ENCODE data around the gene DDX4.
"Not testable (repeated sequence)": the region's sequence is repeated elsewhere in the genome, so short reads cannot be mapped to it uniquely, and the experiment has no call there.

Gene DDX4

GRCh38 chr5:55737793-55738192 lies at the start of gene DDX4:
TSS of gene DDX4 (plus strand) at chr5:55738061. CDS start at chr5:55738964, 903 bp downstream.
- DNase-seq (ENCODE audit: low spot score) = no peak

- peak; percentile 30 for DNase-seq (ENCODE audit: low spot score)
Observed at GRCh38 chr5:55691265-55692105, 46.4 kb upstream of the DDX4 start.

- DNase-seq (ENCODE audit: low spot score) = no peak
Observed at GRCh38 chr5:55692106-55692417, 45.8 kb upstream of the DDX4 start.

- no peak for DNase-seq (ENCODE audit: low spot score)
Observed at GRCh38 chr5:55692509-55692908, 45.4 kb upstream of the DDX4 start.

- DNase-seq (ENCODE audit: low spot score) = no peak
Observed at GRCh38 chr5:55694152-55694830, 43.6 kb upstream of the DDX4 start.

- not testable (repeated sequence) for DNase-seq (ENCODE audit: low spot score)
Observed at GRCh38 chr5:55696704-55697103, 41.2 kb upstream of the DDX4 start.

- no peak for DNase-seq (ENCODE audit: low spot score)
Observed at GRCh38 chr5:55699041-55699688, 38.7 kb upstream of the DDX4 start.

- no peak for DNase-seq (ENCODE audit: low spot score)
Observed at GRCh38 chr5:55700745-55701144, 37.1 kb upstream of the DDX4 start.

- no peak for DNase-seq (ENCODE audit: low spot score)
Observed at GRCh38 chr5:55701462-55702103, 36.3 kb upstream of the DDX4 start.

- no peak for DNase-seq (ENCODE audit: low spot score)
Observed at GRCh38 chr5:55702598-55703345, 35.1 kb upstream of the DDX4 start.

GRCh38 chr5:55706230-55706629 lies 31.6 kb upstream of the DDX4 start:
- DNase-seq (ENCODE audit: low spot score) = no peak

- DNase-seq (ENCODE audit: low spot score) = no peak
Observed at GRCh38 chr5:55708732-55709131, 29.1 kb upstream of the DDX4 start.

- no peak for DNase-seq (ENCODE audit: low spot score)
Observed at GRCh38 chr5:55711507-55712022, 26.3 kb upstream of the DDX4 start.

- DNase-seq (ENCODE audit: low spot score) = peak; percentile 70
Observed at GRCh38 chr5:55712023-55712859, 25.6 kb upstream of the DDX4 start, which contains the start of gene SLC38A9. TSS of gene SLC38A9 (minus strand) at chr5:55712324. CDS start at chr5:55697958, 14,366 bp downstream.

- no peak for DNase-seq (ENCODE audit: low spot score)
Observed at GRCh38 chr5:55713871-55714270, 24.0 kb upstream of the DDX4 start.

GRCh38 chr5:55714339-55714738 lies 23.5 kb upstream of the DDX4 start:
- DNase-seq (ENCODE audit: low spot score) = no peak

GRCh38 chr5:55714749-55715148 lies 23.1 kb upstream of the DDX4 start:
- no peak for DNase-seq (ENCODE audit: low spot score)

GRCh38 chr5:55715519-55716078 lies 22.3 kb upstream of the DDX4 start:
- DNase-seq (ENCODE audit: low spot score) = no peak

GRCh38 chr5:55719026-55719425 lies 18.8 kb upstream of the DDX4 start:
- DNase-seq (ENCODE audit: low spot score) = not testable (repeated sequence)

- no peak for DNase-seq (ENCODE audit: low spot score)
Observed at GRCh38 chr5:55720188-55720703, 17.6 kb upstream of the DDX4 start.

Measured in HuH-7 (cell line).